ENCODE results near the gene PARD3.

PARD3 gene

GRCh38 chr10:34191406-34191805, 623.7 kb downstream of the PARD3 start:
- Mint-ChIP-seq H3K4me3 (no peak overlapping the region), H3K4me1 (ENCODE audit: low read depth) (no peaks in the 10 kb centered on the region), H3K27ac (no peak overlapping the region), H3K36me3 (no peaks in the 10 kb centered on the region), H3K27me3 (peaks cover 2% of the 10 kb centered on the region), H3K9me3 (ENCODE audit: low read depth) (no peaks in the 10 kb centered on the region)

- no peaks in the 10 kb centered on the region for H3K4me1 Mint-ChIP-seq (ENCODE audit: low read depth)
- H3K27ac Mint-ChIP-seq = no peak overlapping the region
- no peaks in the 10 kb centered on the region for H3K9me3 Mint-ChIP-seq (ENCODE audit: low read depth)
- H3K27me3 Mint-ChIP-seq = peaks cover 2% of the 10 kb centered on the region
- H3K4me3 Mint-ChIP-seq = no peak overlapping the region
- H3K36me3 Mint-ChIP-seq = no peaks in the 10 kb centered on the region
Observed at GRCh38 chr10:34190580-34190979, 624.5 kb downstream of the PARD3 start.

DNA sequence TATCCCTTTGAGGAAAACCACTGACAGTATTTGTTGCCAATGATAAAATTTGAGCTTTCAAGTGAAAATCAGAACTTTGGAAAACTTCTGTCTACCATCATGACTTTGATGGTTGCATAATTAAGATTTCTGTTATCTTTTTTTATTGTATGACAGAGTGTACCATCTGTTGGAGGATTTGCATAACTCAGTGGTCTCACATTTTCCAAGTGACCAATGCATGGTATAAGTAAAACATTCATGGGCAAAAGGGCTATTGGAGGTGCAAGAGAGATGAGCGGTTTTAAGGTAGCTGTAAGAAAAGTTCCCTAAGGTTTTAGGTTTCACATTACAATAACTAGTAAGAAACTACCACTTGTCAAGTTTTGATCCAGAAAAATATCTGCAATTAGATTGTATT, 625.3 kb downstream of the PARD3 start:
- no peaks in the 10 kb centered on the region for H3K36me3 Mint-ChIP-seq
- no peaks in the 10 kb centered on the region for H3K9me3 Mint-ChIP-seq (ENCODE audit: low read depth)
- H3K4me1 Mint-ChIP-seq (ENCODE audit: low read depth) = no peaks in the 10 kb centered on the region
- H3K27ac Mint-ChIP-seq = no peak overlapping the region
- H3K27me3 Mint-ChIP-seq = peaks cover 2% of the 10 kb centered on the region
- no peak overlapping the region for H3K4me3 Mint-ChIP-seq

DNA sequence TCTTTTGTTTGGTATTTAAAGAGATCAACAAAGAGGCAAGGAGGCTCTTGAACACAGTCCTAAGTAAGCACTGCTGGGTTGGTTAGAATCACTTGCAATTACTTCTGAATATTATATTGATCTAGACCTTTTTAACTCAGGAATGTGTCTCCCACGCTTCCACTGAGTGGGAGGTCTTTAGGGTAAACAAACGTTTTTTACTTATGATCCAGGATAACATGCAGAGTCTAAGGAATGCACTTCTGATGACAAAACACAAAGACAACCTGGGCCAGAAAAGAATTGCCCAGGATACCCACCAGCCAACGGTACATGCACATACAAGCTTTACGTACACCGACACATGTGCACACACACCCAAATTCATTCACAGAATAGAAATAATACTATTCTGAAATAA, 626.9 kb downstream of the PARD3 start:
- peaks cover 2% of the 10 kb centered on the region for H3K27me3 Mint-ChIP-seq
- H3K4me3 Mint-ChIP-seq = no peak overlapping the region
- no peaks in the 10 kb centered on the region for H3K9me3 Mint-ChIP-seq (ENCODE audit: low read depth)
- H3K27ac Mint-ChIP-seq = no peak overlapping the region
- no peaks in the 10 kb centered on the region for H3K4me1 Mint-ChIP-seq (ENCODE audit: low read depth)
- H3K36me3 Mint-ChIP-seq = no peaks in the 10 kb centered on the region

GRCh38 chr10:34187201-34187600, 627.9 kb downstream of the PARD3 start:
- Mint-ChIP-seq H3K27ac (no peak overlapping the region), H3K4me1 (ENCODE audit: low read depth) (no peaks in the 10 kb centered on the region), H3K4me3 (no peak overlapping the region), H3K27me3 (peaks cover 2% of the 10 kb centered on the region), H3K36me3 (no peaks in the 10 kb centered on the region), H3K9me3 (ENCODE audit: low read depth) (no peaks in the 10 kb centered on the region)

DNA sequence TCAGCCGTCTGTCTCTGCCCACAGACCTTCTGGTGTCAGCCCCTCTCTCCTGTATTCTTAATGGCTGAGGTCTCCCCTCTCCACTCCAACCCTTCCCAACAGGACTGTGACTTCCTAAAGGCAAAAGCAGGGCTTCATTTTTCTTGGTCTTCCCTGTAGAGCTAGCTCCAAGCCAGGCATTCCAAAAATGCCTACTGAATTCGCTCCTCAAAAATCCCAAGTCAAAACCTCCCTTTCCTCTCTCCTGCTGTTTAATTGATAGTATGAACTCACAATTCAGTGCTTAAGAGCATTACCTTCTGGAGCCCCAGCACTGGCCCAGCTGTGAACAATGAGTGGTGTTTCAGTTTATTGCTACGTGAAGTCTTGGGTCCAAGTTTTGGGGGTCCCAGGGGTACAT, 628.4 kb downstream of the PARD3 start:
- Mint-ChIP-seq H3K27ac (no peak overlapping the region), H3K9me3 (ENCODE audit: low read depth) (no peaks in the 10 kb centered on the region), H3K27me3 (peaks cover 2% of the 10 kb centered on the region), H3K36me3 (no peaks in the 10 kb centered on the region), H3K4me1 (ENCODE audit: low read depth) (no peaks in the 10 kb centered on the region), H3K4me3 (no peak overlapping the region)

- Mint-ChIP-seq H3K36me3 (no peaks in the 10 kb centered on the region), H3K27ac (no peak overlapping the region), H3K9me3 (ENCODE audit: low read depth) (no peaks in the 10 kb centered on the region)
Observed at GRCh38 chr10:34185998-34186397, 629.1 kb downstream of the PARD3 start.

GRCh38 chr10:34184939-34185386, 630.1 kb downstream of the PARD3 start:
- no peaks in the 10 kb centered on the region for H3K36me3 Mint-ChIP-seq
- no peak overlapping the region for H3K27ac Mint-ChIP-seq
- H3K4me1 Mint-ChIP-seq (ENCODE audit: low read depth) = no peaks in the 10 kb centered on the region
- H3K9me3 Mint-ChIP-seq (ENCODE audit: low read depth) = no peaks in the 10 kb centered on the region
- no peak overlapping the region for H3K4me3 Mint-ChIP-seq
- peaks cover 2% of the 10 kb centered on the region for H3K27me3 Mint-ChIP-seq

More at GRCh38 chr10:34185998-34186397, 629.1 kb downstream of the PARD3 start:
- Mint-ChIP-seq H3K27me3 (peaks cover 2% of the 10 kb centered on the region), H3K4me1 (ENCODE audit: low read depth) (no peaks in the 10 kb centered on the region), H3K4me3 (no peak overlapping the region)

DNA sequence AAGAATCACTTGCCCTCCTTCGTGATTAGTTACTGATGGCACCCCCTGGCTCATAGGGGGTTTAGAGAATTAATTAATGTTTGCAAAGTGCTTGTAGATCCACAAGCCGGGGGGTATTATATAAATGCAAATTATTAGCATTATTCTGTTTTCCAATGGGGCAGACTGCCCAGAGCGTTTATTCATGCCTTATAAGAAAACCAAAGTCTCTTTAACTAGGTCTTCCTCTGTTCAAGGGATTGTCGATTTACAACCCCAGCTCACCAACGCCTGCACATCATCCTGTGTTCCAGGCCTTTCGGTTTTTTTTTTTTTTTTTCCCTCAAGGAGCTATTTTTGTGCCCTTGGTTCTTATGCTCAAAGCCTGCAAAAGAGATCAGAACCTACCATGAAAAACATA, 630.7 kb downstream of the PARD3 start:
- no peaks in the 10 kb centered on the region for H3K36me3 Mint-ChIP-seq
- no peak overlapping the region for H3K27ac Mint-ChIP-seq
- no peaks in the 10 kb centered on the region for H3K4me1 Mint-ChIP-seq (ENCODE audit: low read depth)
- peaks cover 2% of the 10 kb centered on the region for H3K27me3 Mint-ChIP-seq
- no peak overlapping the region for H3K4me3 Mint-ChIP-seq
- no peaks in the 10 kb centered on the region for H3K9me3 Mint-ChIP-seq (ENCODE audit: low read depth)

DNA sequence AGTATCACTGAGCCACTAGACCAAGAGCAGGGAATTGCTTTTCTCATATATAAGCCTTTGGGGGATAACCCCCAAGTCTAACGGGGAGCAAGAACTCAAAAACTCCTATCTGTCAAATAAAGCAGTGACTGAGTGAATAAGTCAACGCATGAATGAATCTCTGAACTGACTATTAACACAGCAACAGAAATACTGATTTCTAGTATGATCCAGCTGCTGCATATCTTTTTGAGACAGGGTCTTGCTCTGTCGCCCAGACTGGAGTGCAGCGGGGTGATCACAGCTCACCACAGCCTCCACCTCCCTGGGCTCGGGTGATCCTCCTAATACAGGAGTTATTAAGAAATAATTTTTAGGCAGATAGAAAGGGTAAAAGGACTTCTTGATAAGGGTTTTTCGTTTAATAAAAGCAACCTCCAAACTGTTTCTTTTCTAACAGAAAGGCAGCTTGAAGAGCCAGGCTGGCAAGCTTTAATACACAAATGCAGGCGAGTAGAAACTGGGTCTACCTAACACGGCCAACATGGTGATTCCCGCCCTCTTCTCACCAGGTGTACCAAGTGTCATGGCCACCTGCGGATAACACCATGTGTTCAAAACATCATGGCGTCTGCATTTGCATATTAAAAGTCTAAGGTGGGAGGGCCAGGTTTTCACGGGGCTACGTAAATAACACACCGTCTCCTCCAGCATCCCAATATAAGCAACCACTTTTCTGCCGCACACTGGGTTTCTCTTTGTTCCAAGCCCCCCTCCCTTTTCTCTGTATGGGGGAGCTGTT, 631.9 kb downstream of the PARD3 start:
- Mint-ChIP-seq H3K4me3 (no peak overlapping the region), H3K9me3 (ENCODE audit: low read depth) (no peaks in the 10 kb centered on the region), H3K36me3 (no peaks in the 10 kb centered on the region), H3K4me1 (ENCODE audit: low read depth) (no peaks in the 10 kb centered on the region), H3K27ac (no peak overlapping the region), H3K27me3 (peaks cover 4% of the 10 kb centered on the region)

GRCh38 chr10:34181553-34182300, 633.4 kb downstream of the PARD3 start:
- Mint-ChIP-seq H3K4me1 (ENCODE audit: low read depth) (no peaks in the 10 kb centered on the region), H3K4me3 (no peak overlapping the region), H3K36me3 (no peaks in the 10 kb centered on the region), H3K27me3 (peaks cover 2% of the 10 kb centered on the region), H3K9me3 (ENCODE audit: low read depth) (no peaks in the 10 kb centered on the region), H3K27ac (no peak overlapping the region)

GRCh38 chr10:34180749-34181148, 634.3 kb downstream of the PARD3 start:
- H3K4me3 Mint-ChIP-seq = no peak overlapping the region
- no peak overlapping the region for H3K27ac Mint-ChIP-seq
- H3K27me3 Mint-ChIP-seq = peaks cover 2% of the 10 kb centered on the region
- H3K4me1 Mint-ChIP-seq (ENCODE audit: low read depth) = no peaks in the 10 kb centered on the region
- H3K9me3 Mint-ChIP-seq (ENCODE audit: low read depth) = no peaks in the 10 kb centered on the region
- no peaks in the 10 kb centered on the region for H3K36me3 Mint-ChIP-seq

- peaks cover 2% of the 10 kb centered on the region for H3K27me3 Mint-ChIP-seq
- no peak overlapping the region for H3K27ac Mint-ChIP-seq
- no peaks in the 10 kb centered on the region for H3K9me3 Mint-ChIP-seq (ENCODE audit: low read depth)
- H3K4me1 Mint-ChIP-seq (ENCODE audit: low read depth) = no peaks in the 10 kb centered on the region
- no peak overlapping the region for H3K4me3 Mint-ChIP-seq
- no peaks in the 10 kb centered on the region for H3K36me3 Mint-ChIP-seq
Observed at GRCh38 chr10:34179280-34179679, 635.8 kb downstream of the PARD3 start.

GRCh38 chr10:34178756-34179155, 636.3 kb downstream of the PARD3 start:
- no peak overlapping the region for H3K4me3 Mint-ChIP-seq
- H3K27ac Mint-ChIP-seq = no peak overlapping the region
- no peaks in the 10 kb centered on the region for H3K4me1 Mint-ChIP-seq (ENCODE audit: low read depth)
- no peaks in the 10 kb centered on the region for H3K9me3 Mint-ChIP-seq (ENCODE audit: low read depth)
- H3K27me3 Mint-ChIP-seq = peaks cover 2% of the 10 kb centered on the region
- H3K36me3 Mint-ChIP-seq = no peaks in the 10 kb centered on the region

DNA sequence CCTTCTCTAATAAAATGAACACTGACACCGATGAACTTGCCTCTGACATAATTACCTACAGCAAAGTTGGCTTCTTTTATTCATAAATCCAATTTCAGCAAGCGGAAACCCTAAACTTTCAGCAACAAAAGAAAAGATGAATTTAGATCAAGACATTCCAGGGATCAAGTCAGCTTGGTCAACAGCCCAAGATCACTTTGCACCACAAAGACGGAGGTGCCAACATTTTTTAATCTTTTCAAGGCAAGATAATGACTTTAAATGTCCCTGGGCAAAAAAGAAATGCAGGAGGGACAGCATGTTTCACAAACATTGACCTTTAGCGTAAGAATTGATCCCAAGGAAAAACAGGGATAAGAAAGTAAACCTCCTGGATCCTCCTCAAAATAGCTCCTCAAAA, 636.9 kb downstream of the PARD3 start:
- Mint-ChIP-seq H3K4me1 (ENCODE audit: low read depth) (no peaks in the 10 kb centered on the region), H3K27ac (no peak overlapping the region), H3K4me3 (no peak overlapping the region)

More for the DNA sequence above, 636.9 kb downstream of the PARD3 start:
- Mint-ChIP-seq H3K36me3 (no peaks in the 10 kb centered on the region), H3K27me3 (peaks cover 2% of the 10 kb centered on the region), H3K9me3 (ENCODE audit: low read depth) (no peaks in the 10 kb centered on the region)
